GM18861 (cell line): ENCODE measurements around the gene DDX42.

Experiments used
- ATAC-seq: cut with Tn5 transposase; IDR thresholded peaks from one replicate; pipeline ENCODE4 v1.9.1; 2021; ENCODE audit not compliant: unreplicated experiment

DDX42 gene

DNA sequence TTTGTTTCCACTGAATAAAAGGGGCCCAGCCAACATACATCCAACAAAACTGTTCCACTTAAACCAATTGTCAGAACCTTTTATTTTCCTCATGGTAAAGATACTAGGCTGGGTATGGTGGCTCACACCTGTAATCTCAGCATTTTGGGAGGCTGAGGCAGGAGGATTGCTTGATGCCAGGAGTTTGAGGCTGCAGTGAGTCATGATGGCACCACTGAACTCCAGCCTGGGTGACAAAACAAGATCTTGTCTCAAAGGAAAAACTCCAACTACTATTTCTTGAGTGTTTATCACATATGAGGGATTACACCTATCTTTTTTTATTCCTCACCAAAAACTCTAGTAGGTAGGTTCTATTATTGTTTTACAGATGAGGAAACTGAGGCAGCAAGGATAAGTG lies 48.6 kb downstream of the DDX42 start:
- no peak for ATAC-seq

DNA sequence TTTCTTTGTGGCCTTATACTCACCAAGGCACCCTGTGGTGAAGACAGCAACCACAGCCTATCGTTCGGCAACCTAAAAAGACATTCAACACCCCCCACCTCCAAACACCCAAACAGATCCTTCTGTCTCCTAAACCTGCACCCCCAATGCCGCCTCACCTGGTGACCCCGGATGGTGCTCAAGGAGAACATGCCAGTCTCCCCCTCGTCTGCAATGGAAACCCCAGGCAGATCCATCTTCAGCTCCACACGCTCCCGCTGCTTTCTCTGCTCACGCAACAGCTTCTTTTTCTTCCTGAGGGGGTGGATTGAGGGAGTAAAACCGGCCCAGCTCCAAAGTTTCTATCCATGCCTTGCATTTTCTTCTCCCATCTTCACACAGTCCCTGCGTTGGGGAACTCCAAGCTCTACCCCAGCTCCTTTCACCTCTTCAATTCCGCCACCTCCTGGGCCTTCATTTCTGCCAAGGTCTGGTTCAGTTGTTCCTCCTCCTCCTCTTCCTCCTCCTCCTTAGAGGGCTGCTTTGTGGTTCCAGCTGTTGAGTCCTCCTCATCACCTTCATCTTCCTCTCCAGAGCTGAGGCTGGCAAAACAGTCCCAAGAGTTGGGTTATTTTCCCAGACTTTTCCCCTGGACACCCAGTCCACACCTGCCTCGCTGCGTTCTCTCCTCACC lies 49.8 kb downstream of the DDX42 start:
- no peak for ATAC-seq

DNA sequence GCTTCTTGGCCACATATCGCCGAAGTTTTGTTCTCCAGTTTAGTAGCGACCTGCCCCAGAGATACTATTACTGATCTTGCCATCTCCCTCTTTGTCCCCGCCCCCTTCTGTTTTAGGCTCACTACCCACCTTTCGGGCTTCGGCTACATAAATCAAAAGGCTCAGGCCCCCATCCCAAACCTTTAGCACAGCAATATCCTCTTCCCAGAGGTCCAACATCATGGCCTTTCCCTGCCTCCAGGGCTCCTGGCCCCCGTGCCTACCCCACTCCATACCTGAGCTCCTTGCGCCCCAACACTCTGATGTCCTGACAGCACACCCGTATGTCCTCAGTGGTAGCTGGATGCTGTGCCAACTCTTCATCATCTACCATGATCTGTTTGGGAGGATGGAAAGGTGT lies 50.4 kb downstream of the DDX42 start:
- ATAC-seq: no peak

DNA sequence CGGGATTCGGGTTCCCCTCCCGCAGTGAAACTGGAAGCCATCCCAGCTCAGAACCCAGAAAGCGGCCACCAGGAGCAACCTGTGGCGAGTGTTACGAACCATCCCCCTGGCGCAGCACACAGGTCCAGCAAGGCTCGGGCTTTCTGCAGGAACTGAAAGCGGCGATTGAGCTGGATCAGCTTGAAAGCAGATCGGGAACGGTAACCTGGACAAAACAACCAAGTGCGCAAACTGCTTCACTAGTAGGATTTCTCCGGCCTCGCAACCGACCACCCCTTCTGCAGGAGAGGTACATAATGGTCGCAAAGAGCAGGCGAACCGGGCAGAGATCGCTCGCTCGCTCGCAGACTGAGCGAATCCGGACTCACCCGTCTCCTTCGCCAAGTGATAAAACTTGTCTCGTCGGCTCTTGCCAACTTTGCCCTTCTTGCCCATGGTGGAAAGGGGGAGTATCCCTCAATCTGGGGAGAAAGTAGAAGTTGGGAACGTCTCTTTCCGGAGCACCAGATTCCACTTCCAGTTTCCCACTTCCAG lies 52.6 kb downstream of the DDX42 start:
- ATAC-seq: peak; percentile 2

DNA sequence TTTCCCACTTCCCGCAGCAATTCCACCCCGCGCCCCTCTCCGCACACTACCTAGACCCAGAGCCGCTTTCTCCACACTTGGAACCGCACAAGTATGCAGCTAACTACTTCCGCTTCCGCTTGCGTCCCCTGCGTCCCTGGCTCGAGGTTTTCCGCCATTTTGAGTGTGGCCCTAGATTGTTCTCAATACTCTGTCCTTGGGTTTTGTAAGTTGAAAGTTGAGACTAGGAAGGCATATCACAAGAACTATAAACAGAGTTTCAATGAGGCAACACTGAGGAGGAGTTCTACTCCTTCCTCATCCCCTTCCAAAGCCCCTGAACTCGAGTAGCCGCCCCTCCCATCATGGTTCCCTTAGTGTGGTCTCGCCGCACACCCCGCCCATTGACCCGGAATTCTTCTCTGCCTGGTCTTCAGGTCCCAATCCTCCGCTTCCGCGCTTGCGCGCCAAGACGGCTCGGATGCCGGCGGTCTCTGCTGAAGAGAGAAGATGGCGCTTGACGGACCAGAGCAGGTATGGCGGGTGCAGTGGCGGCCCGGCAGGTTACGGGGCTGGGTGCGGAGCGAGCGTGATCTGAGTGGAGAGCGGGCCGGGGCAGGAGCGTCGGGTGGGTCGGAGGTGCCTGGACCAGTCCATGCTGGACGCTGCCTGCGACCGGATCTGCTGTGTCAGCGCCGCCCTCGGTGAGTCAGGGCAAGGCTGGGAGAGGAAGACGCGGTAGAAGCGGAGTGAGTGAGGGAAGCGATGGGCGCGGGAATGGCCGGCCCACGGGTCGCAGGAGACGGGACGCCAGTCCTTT lies 53.2 kb downstream of the DDX42 start, which contains the start of the genes FTSJ3 and PSMC5:
TSS of gene FTSJ3 (minus strand) at position 662 of the 799 bp plus-strand sequence. CDS start 761 bp downstream, outside the sequence.
TSS of gene PSMC5 (plus strand) at position 430 of the 799 bp plus-strand sequence. CDS start at position 490, 60 bp downstream.
- ATAC-seq: peak; percentile 60

DNA sequence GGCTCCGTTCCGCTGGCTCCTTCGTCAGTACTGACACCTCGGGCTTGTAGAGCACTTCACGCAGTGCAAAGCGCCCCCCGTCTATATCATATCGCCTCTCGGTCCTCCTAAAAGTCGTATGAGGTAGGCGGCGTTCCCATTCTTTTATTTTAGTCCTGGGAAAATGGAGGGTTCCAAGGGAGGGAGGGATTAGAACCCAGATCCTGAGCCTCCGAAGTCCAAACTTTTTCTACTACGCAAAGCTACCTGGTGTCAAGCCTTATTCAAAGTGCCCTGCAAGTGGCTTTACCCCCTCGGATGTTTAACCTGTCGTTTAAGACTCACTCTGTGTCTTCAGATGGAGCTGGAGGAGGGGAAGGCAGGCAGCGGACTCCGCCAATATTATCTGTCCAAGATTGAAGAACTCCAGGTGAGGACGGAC lies 53.8 kb downstream of the DDX42 start:
- no peak for ATAC-seq

DNA sequence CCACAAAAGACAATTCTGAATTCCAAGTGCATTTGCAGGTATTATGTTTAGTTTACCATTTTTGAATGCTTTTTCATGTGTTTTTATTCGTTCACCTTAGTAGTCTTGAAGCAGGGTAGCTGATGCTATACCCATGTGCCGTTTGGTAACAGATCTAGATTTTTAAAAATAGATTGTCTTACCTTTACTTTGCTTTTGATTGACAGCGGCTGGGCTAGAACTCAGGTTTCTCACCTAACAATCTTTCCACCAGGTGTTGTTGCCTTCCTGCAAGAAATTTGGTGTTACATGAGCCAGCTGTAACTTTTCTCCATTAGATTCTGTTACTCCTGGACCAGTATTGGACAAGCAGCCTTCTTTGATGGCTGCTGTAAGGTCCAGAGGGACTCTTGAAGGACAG lies 55.0 kb downstream of the DDX42 start:
- no peak for ATAC-seq

DNA sequence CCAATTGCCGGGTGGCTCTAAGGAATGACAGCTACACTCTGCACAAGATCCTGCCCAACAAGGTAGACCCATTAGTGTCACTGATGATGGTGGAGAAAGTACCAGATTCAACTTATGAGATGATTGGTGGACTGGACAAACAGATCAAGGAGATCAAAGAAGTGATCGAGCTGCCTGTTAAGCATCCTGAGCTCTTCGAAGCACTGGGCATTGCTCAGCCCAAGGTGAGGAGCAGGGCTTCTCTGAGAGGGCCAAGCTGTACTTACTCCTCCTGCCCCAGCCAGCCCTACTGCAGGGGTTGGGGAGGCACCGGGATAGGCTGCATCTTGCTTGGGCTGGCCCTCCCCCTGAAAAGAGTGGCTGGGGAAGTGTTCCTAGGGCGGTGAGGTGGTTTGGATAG lies 56.3 kb downstream of the DDX42 start:
- ATAC-seq: no peak

DNA sequence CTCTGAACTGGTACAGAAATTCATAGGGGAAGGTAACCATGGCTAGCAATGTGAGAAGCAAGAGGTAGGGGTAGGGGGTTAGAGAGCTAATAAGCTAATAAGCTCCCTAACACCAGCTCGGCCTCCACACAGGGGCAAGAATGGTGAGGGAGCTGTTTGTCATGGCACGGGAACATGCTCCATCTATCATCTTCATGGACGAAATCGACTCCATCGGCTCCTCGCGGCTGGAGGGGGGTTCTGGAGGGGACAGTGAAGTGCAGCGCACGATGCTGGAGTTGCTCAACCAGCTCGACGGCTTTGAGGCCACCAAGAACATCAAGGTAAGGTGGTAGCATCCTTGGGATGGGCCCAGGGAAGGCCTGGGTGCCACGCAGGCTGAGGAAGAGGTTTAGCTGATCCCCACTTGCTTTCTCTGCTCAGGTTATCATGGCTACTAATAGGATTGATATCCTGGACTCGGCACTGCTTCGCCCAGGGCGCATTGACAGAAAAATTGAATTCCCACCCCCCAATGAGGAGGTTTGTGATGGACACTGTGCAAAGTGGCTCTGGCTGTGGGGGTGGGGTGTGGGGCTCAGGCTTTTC lies 57.0 kb downstream of the DDX42 start:
- ATAC-seq: no peak

DNA sequence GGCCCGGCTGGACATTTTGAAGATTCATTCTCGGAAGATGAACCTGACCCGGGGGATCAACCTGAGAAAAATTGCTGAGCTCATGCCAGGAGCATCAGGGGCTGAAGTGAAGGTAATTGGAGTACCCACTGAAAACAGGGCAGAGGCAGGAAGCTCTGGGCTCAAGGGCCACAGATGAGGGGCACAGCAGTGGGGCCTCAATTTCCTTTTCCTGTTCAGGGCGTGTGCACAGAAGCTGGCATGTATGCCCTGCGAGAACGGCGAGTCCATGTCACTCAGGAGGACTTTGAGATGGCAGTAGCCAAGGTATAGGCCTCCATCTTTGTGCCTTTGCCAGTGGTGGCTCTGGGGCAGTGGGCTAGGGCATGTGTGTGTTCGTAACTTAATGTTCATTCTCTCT lies 57.5 kb downstream of the DDX42 start:
- ATAC-seq: no peak

DNA sequence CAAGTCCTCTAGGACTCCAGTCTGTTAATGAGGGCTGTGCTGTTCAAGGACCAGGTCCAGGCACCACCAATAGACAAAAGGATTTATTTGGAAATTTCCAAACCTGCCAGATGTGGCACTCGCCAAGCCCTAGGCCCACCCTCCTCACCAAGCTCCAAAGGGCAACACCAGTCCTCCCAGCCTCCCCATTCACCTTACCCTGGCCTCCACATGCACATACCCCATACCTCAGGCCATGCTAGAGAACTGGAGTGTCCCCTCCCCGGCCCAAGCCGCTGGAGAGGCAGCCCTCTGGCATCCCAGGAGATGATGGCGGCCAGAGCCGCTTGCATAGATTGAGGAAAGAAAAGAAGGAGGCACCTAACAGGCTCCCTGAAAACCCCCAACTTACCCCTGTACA lies 58.0 kb downstream of the DDX42 start:
- ATAC-seq: no peak

DNA sequence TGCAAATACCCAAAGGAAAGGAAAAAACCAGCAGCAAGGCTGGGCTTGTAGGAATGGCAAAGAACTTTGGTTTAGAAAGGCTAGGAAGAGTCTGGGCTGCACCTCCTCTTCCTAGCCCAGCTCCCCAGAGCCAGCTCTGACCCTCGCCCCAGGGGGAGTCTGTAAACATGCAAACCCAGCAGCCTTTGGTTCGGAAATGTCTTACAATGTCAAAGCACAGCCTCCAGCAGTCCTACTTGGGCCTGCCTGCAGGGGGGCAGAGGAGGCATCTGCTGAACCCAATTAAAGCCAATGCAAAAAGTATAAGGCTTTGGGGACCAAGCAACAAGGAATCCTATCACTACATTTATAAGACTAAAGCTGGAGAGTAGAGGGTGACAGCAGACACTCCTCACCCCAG lies 58.5 kb downstream of the DDX42 start:
- ATAC-seq: no peak

DNA sequence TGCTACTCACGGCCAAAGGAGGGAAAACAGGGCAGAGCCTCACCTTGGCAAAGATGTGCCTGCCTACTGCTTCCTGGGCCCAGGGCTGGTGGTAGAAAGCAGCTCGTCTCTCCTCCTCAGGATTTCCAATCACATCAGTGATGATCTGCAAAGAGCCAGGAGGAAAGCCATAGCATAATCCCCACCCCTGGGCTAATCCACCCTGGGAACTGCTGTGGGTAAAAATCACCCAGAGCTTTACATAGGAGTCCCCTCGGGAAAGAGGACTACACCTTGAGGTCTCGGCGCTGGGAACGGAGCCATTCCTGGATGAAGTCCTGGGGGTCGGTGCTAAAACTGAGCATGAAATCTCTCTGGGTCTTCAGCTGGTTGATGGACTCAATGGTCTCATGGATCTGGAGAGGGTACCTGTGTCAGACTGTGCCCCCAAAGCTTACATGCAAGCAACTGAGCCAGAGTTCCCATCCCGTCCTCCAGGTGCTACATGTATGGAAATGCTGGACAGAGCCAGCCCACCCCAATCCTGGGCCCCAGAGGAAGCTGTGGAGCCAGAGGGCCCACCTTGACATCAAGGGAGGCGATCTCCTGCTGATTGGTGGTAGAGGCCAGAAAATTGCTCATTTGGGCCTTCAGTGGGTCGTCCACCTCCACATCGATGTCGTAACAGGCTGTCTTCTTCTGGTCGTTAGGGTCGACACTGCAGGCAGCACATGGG lies 59.2 kb downstream of the DDX42 start:
- no peak for ATAC-seq

DNA sequence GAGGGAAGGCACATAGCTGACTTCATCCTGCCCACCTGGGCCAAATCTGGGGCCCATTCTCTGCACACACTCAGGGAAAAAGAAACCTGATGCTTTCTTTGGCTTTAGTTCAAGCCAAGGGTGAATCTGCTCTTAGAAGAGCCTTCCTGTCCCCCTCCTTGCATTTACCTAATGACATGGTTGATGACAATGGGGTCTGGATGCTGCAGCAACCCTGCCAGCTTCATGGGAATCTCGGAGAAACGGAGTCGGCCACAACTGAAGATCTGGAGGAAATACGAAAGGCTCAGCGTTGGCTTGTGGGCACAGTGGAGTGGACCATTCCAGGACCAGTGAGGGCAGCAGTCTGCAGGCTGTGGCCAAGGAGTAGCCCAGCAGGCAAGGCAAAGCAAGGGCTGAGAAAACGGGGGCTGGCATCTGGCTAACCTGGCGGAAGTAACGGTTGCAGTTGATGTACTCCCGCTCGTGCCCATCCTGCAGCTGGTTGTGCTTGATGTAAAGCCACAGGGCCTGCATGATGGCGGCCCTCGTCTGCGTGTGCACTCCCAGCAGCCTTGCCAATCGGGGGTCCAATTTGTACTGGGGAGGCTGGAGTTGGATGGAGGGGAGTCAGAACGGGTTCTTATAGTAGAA lies 59.9 kb downstream of the DDX42 start:
- ATAC-seq: no peak

DNA sequence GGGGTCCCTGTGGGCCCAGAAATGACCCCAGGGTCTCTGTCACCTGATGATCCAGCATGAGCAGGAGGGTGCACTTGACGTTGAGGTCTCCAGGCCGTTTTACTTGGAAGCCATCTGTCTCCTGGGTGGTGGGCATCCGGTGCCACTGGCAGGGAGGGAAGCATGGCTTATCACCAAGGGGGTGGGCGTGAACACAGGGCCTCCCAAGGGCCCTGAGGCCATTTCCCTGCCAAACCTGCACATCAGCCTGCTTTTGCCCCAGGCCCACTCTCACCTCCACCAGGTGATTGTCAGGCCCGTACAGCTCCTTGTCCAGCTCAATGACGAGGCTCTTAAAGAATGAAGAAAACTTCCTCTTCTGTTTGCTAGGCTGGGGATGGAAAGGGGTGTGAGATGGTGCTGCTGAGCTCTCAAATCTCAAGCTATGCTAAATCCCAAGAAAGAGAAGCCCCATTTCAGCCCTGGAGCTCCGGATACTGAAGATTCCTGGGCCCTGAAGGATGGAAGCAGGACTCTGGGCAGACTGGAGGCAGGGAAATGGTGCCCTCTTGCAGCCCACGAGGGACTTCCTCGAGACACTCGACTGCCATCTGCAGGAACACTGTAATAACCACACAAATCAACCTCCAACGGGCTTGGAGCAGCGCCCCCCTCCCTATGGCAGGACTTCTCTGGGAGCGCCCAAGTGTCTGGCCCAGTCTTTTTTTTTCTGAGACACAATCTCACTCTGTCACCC lies 60.6 kb downstream of the DDX42 start:
- ATAC-seq: no peak

DNA sequence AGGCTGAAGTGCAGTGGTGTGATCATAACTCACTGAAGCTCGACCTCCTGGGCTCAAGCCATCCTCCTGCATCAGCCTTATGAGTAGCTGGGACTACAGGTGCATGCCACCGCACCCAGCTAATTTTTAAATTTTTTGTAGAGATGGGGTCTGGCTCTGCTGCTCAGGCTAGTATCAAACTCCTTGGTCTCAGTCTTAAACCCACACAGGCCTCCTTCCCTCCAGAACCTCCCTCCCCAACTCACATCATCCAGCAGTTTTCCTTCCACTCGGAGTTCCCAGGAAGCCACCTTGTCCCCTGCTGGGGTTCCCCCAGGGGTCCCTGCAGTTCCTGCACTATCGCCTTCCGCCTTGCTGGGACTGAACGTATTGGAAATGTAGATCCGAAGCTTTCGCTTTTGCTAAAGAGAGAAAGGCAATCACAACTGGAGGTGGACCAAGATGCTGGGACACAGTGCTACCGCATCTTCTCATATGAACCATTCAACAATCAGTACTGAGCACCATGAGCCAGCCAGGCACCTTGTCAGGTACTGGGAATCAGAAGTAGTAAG lies 61.3 kb downstream of the DDX42 start:
- no peak for ATAC-seq

DNA sequence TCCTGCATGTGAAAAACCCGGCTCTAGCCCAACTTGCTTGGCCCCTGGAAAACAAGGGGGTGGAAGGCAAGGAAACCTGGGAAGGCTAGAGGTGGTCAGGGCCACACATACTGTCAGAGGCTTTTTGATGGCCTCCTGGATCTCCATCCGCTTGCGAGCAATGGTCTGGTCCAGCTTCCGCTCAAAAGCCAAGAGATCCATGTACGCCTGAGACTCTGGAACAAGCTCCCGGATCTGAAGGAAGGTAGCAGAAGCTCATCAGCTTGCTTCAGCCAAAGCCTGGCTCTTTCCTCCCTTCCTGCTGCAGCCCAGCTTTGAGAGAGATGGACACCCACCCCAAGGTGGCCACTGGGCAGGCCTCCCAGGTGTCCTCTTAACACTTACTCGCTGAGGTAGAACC lies 62.8 kb downstream of the DDX42 start:
- ATAC-seq: no peak

DNA sequence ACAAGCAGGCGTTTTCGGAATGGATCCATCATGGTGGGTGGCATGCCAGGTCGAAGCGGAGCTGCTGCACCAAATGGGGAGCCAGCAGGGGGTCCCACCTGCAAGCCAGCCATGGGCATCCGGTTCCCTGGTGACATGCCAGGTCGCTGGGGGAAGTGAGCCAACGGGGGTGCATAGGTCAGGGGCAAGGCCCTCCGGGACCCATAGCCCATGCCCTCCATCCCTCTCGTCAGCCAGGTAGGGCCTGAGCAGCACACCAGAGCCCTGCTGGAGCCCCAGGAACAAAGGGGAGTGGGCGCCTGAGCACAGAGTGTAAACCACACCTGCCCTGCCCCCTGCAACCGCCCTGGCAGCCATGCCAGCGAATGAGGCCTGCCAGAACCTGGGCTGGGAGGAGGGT lies 63.5 kb downstream of the DDX42 start:
- ATAC-seq: no peak

DNA sequence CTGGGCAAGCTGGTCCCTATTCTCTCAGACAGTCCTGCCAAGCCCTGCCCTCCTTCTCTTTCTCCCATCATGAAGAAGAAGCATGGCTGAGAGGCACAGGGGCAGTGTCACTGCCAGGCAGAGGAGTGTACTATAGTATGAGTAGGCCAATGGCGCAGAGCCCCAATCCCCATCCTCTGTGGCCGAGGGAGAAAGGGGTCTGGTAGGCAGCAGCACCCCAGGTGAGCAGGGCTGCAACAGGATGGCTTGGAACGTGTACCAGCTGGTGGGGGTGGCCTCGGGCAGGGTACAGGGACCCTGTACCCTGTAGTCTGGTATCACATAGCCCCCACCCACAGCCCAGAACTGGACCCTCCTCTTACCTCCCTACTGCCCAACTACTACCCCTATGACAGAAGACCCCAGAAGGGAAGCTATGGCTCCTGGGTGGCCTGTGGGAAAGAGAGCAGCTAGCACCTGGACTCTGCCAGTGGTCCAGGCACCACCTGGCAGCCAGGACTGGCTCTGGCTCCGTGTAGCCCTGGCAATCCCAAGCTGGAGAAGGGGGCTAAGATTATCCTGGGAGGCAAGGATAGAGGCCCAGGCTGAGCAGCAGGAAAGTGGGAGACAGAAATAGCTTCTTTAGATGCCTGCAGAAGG lies 64.1 kb downstream of the DDX42 start:
- ATAC-seq: no peak
